ENCODE measurements around the gene ADI1. TPM values are rescaled to one million over a fixed set of nuclear protein-coding genes. Genes with fewer than 3 reads are reported as not detected.
"Not testable (repeated sequence)": the region's sequence is repeated elsewhere in the genome, so short reads cannot be mapped to it uniquely, and the experiment has no call there.

Gene ADI1
- total RNA-seq, 2 experiments from 2014 or later: 22.8 to 23.7 TPM

GRCh38 chr2:3515438-3515837 is 3.9 kb downstream of the ADI1 start:
- H3K36me3 Mint-ChIP-seq: peaks cover 50% of the 10 kb centered on the region
- not testable (repeated sequence) for H3K27ac Mint-ChIP-seq, DNase-seq, H3K27me3 Mint-ChIP-seq, H3K4me3 Mint-ChIP-seq, H3K9me3 Mint-ChIP-seq
- H3K4me1 Mint-ChIP-seq: peaks cover 22% of the 10 kb centered on the region

DNA sequence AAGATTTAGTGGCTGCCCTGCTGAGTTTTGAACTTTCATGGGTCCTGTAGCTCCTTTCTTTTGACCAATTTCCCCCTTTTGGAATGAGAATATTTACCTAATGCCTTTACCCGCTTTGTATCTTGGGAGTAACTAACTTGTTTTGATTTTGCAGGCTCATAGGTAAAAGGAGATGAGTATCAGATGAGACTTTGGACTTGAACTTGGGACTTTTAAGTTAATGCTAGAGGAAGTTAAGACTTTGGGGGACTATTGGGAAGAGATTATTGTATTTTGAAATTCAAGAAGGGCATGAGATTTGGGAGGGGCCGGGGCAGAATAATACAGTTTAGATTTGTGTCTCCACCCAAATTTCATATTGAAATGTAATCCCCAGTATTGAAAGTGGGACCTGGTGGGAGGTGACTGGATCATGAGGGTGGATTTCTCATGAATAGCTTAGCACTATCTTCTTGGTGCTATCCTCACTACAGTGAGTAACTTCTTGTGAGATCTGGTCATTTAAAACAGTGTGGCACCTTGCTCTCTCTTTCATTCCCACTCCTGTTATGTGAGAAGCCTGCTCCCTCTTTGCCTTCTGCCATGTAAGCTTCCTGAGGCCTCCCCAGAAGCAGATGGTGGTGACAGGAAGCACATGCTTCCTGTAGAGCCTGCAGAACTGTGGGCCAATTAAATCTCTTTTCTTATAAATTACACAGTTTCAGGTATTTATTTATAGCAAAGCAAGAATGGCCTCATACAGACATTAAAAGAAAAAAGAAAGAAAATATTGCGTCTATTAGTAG is 6.1 kb downstream of the ADI1 start:
- H3K27me3 Mint-ChIP-seq: no peaks in the 10 kb centered on the region
- H3K4me1 Mint-ChIP-seq: peaks cover 12% of the 10 kb centered on the region
- H3K36me3 Mint-ChIP-seq: peaks cover 56% of the 10 kb centered on the region
- no peak for DNase-seq
- no peak overlapping the region for H3K27ac Mint-ChIP-seq
- peaks cover 8% of the 10 kb centered on the region for H3K9me3 Mint-ChIP-seq
- no peak overlapping the region for H3K4me3 Mint-ChIP-seq

DNA sequence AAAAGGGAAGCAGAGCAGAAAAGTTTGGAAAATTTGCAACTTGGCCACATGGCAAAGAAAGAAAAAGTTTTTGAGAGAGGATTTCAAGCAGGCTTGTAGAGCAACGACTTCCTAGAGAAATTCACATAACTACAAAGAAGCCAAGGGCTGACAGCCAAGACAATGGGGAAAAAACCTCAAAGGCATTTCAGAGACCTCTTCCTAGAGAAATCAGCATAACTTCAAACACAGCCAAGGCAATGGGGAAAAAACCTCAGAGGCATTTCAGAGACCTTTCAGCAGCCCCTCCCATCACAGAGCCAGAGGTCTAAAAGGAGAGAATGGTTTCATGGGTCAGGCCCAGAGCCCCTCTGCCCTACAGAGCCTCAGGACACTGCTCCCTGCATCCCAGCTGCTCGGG is 7.2 kb downstream of the ADI1 start:
- H3K4me1 Mint-ChIP-seq: peaks cover 3% of the 10 kb centered on the region
- no peak for DNase-seq
- H3K4me3 Mint-ChIP-seq: no peak overlapping the region
- H3K9me3 Mint-ChIP-seq: peaks cover 8% of the 10 kb centered on the region
- H3K27ac Mint-ChIP-seq: no peak overlapping the region
- no peaks in the 10 kb centered on the region for H3K27me3 Mint-ChIP-seq
- H3K36me3 Mint-ChIP-seq: peaks cover 61% of the 10 kb centered on the region

DNA sequence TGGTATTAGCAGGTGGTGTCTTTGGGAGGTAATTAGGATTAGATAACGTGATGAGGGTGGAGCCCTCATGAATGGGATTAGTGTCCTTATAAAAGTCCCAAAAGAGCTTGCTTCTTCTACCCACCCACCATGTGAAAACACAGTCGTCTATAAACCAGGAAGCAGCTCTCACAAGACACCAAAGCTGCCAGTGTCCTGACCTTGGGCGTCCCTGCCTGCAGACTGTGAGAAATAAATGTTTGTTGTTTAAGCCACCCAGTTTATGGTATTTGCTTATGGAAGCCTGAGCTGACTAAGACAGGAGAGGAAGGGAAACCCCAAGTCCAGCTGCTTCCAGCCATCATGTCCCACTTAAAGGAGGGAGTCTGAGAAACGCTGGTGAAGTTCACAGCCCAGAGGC is 13.6 kb downstream of the ADI1 start:
- DNase-seq: no peak
- Mint-ChIP-seq H3K27me3 (no peaks in the 10 kb centered on the region), H3K9me3 (peaks cover 4% of the 10 kb centered on the region), H3K27ac (no peak overlapping the region), H3K36me3 (peaks cover 31% of the 10 kb centered on the region), H3K4me3 (no peak overlapping the region), H3K4me1 (no peaks in the 10 kb centered on the region)

GRCh38 chr2:3504741-3505140 is 14.6 kb downstream of the ADI1 start:
- Mint-ChIP-seq H3K27ac (no peak overlapping the region), H3K9me3 (peaks cover 4% of the 10 kb centered on the region), H3K4me1 (no peaks in the 10 kb centered on the region), H3K36me3 (peaks cover 28% of the 10 kb centered on the region), H3K27me3 (no peaks in the 10 kb centered on the region), H3K4me3 (no peak overlapping the region)
- no peak for DNase-seq

DNA sequence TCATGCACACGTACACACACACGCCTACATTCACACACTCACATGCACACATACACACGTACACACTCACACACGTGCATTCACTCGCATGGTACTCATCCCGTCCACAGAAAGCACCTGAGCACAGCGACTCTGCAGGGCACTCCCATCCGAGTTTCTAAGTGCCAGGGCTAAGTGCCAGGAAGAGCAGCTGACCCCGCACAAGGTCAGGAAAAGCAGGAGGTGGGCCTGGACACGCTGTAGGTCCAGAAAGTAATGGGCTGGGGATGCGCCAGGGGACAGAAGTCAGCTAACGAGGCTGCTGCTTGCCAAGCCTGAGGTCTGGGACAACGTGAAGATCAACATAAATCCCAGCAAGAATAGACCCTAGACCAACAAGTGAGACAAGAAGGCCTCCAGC is 15.8 kb downstream of the ADI1 start:
- H3K4me3 Mint-ChIP-seq: no peak overlapping the region
- DNase-seq: no peak
- H3K36me3 Mint-ChIP-seq: peaks cover 25% of the 10 kb centered on the region
- H3K9me3 Mint-ChIP-seq: peaks cover 2% of the 10 kb centered on the region
- no peaks in the 10 kb centered on the region for H3K4me1 Mint-ChIP-seq
- H3K27ac Mint-ChIP-seq: no peak overlapping the region
- H3K27me3 Mint-ChIP-seq: no peaks in the 10 kb centered on the region

DNA sequence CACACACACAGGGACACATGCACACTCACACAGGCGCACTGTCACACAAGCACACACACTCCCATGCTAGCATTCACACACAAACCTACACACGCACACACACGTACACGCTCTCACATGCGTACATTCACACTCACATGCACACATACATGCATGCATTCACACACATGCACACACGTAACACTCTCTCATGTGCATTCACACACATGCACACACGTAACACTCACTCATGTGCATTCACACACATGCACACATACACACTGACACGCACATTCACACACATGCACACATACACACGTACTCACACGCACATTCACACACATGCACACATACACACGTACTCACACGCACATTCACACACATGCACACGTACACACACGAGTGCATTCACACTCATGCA is 16.3 kb downstream of the ADI1 start:
- H3K27me3 Mint-ChIP-seq: no peaks in the 10 kb centered on the region
- H3K36me3 Mint-ChIP-seq: peaks cover 23% of the 10 kb centered on the region
- no peaks in the 10 kb centered on the region for H3K9me3 Mint-ChIP-seq
- H3K4me1 Mint-ChIP-seq: no peaks in the 10 kb centered on the region
- H3K27ac Mint-ChIP-seq: no peak overlapping the region
- no peak overlapping the region for H3K4me3 Mint-ChIP-seq
- DNase-seq: no peak

GRCh38 chr2:3500326-3500899 is 18.9 kb downstream of the ADI1 start:
- Mint-ChIP-seq H3K9me3 (no peaks in the 10 kb centered on the region), H3K4me3 (no peak overlapping the region), H3K4me1 (no peaks in the 10 kb centered on the region), H3K36me3 (peaks cover 18% of the 10 kb centered on the region), H3K27me3 (no peaks in the 10 kb centered on the region), H3K27ac (no peak overlapping the region)
- no peak for DNase-seq

DNA sequence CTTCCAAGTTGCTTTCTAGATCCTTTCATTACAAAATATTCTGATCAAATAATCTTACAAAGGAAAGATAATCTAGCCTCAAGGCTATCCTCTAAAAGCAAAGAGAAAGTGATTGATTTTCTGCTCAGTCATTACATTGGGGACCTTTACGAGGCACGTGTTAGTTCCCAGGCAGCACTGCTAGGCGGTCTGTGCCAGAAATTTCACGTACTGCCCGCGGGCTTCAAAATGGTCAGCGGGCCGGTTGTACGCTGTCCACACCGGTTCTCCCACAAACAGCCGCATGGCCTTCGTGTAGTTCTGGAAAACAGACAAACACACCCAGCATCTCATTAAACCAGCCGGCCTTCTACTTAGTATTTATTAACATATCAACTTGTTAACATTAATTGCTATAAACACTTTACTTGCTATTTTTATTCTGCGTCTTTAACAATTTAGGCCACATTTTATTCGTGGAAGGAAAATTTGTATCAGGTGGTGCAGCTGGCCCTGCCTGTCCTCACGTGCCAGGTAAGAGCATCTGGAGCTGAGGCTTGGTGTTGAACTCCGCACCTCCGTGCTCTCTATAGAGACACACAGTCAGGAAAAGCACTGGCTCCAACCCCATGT is 20.4 kb downstream of the ADI1 start:
- no peak overlapping the region for H3K4me3 Mint-ChIP-seq

GRCh38 chr2:3496708-3497080 is 22.6 kb downstream of the ADI1 start:
- H3K36me3 Mint-ChIP-seq: peaks cover 11% of the 10 kb centered on the region
- not testable (repeated sequence) for H3K4me3 Mint-ChIP-seq, H3K9me3 Mint-ChIP-seq, H3K4me1 Mint-ChIP-seq, H3K27ac Mint-ChIP-seq, H3K27me3 Mint-ChIP-seq, DNase-seq

More for the DNA sequence above, 20.4 kb downstream of the ADI1 start:
- H3K27ac Mint-ChIP-seq: no peak overlapping the region
- peaks cover 18% of the 10 kb centered on the region for H3K36me3 Mint-ChIP-seq
- no peaks in the 10 kb centered on the region for H3K27me3 Mint-ChIP-seq
- no peak for DNase-seq
- H3K4me1 Mint-ChIP-seq: no peaks in the 10 kb centered on the region
- no peaks in the 10 kb centered on the region for H3K9me3 Mint-ChIP-seq

DNA sequence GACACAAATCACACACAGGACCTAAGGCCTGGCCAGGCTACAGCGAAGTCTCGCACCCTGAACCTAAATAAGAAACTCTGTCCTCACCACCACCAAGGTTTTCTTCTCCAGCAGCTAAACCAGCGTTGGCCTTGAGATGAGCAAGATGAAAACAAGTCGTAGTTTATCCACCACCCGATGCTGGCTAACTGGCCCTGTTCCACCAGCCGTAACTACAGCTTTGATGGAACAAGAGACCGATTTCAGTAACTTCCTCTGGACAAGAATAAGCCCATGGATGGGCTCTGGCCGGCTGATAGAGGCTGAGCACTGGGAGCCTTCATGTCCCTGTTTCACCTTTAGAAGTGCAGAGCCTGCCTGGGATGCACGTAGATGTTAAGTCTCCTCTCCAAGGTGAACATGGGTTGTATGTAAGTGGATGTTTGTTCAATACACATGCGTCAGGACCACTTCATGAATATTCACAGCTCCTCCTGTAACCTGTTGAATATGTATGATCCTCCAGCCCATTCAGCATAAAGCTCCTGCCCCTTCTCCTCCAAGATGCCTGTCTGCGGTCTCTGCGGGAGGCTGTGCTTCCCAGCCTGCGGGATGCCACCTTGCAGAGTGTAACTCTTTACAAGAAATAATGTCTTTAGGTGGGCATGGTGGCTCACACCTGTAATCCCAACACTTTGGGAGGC is 24.2 kb downstream of the ADI1 start:
- Mint-ChIP-seq H3K9me3 (no peaks in the 10 kb centered on the region), H3K4me3 (no peak overlapping the region), H3K4me1 (no peaks in the 10 kb centered on the region), H3K36me3 (peaks cover 6% of the 10 kb centered on the region), H3K27me3 (no peaks in the 10 kb centered on the region), H3K27ac (no peak overlapping the region)
- DNase-seq: no peak

- Mint-ChIP-seq H3K9me3 (no peaks in the 10 kb centered on the region), H3K4me1 (no peaks in the 10 kb centered on the region), H3K36me3 (peaks cover 6% of the 10 kb centered on the region), H3K27ac (no peak overlapping the region), H3K27me3 (no peaks in the 10 kb centered on the region), H3K4me3 (no peak overlapping the region)
- DNase-seq: no peak
Measured at GRCh38 chr2:3493615-3494007, 25.7 kb downstream of the ADI1 start.

GRCh38 chr2:3492951-3493614 is 26.2 kb downstream of the ADI1 start:
- Mint-ChIP-seq H3K27me3 (no peaks in the 10 kb centered on the region), H3K4me1 (no peaks in the 10 kb centered on the region), H3K27ac (no peak overlapping the region), H3K9me3 (no peaks in the 10 kb centered on the region), H3K36me3 (peaks cover 6% of the 10 kb centered on the region), H3K4me3 (no peak overlapping the region)
- no peak for DNase-seq

- H3K4me1 Mint-ChIP-seq, H3K4me3 Mint-ChIP-seq, DNase-seq, H3K27me3 Mint-ChIP-seq, H3K9me3 Mint-ChIP-seq, H3K36me3 Mint-ChIP-seq, H3K27ac Mint-ChIP-seq: not testable (repeated sequence)
Measured at GRCh38 chr2:3492475-3492787, 26.9 kb downstream of the ADI1 start.
